Left cardiac atrium (tissue), 4 donors: ENCODE measurements around the gene PARP8. TPM values are rescaled to one million over a fixed set of nuclear protein-coding genes. Genes with fewer than 3 reads are reported as not detected.
"Not testable (repeated sequence)": the region's sequence is repeated elsewhere in the genome, so short reads cannot be mapped to it uniquely, and the experiment has no call there.

Experiments
- ATAC-seq, 2 donors: fragments of 200-7000 bp; cut with Tn5 transposase; one replicate each; pipeline ENCODE4 v1.9.1; 2020; ENCODE audit warnings: mild to moderate bottlenecking in 2 of 2, moderate library complexity in 2 of 2
- DNase-seq: peaks from one replicate; pipeline ENCODE4 v3.0.0-alpha.2; 2020
- intact Hi-C, 2 donors: fragments of 100-400 bp; cut with DNase I; formaldehyde crosslinking; loops; one replicate each; pipeline versions ENCODE4 v1.14.1 to v1.15.1; 2022 to 2023
- long read RNA-seq: library from polyadenylated mRNA; unstranded; transcript quantifications from one replicate; pipeline ENCODE4 v2.0.0, GENCODE V29; 2021
- total RNA-seq, 2 donors: library from RNA; stranded (reverse); fragmentation: NEBNext Ultra II Directional; extraction: Animal tissue kit (Norgen Biotek cat#: 25700); gene quantifications; one replicate each; pipeline ENCODE4 v1.2.1, GENCODE V29; 2021
- donor health status: DM: no; HTN: yes; CAD: no.
- donor health status: DM: no; HTN: yes; CAD: no; lungs with severe emphysema.
- donor health status: DM: yes; HTN: yes; CAD: no.
- donor health status: Dilated cardiomyopathy.

Gene PARP8
- total RNA-seq, result 10 to 100 TPM; 11.2 to 13.5 TPM
- long read RNA-seq, full-length matches to known transcripts, result 2 of 4 reads
- long read RNA-seq, partial matches to known transcripts, result 0 of 4 reads
- long read RNA-seq, other reads (novel, unspliced or antisense), result 2 of 4 reads

- intact Hi-C loops, result no loop called here
- DNase-seq, result peak; percentile 65
Observed at GRCh38 chr5:50666261-50667022, at the start of gene PARP8. TSS of gene PARP8 (plus strand) at chr5:50666637. CDS start at chr5:50667096, 459 bp downstream.

GRCh38 chr5:50623666-50624065 lies 42.8 kb upstream of the PARP8 start:
- intact Hi-C loops, result no loop called here
- ATAC-seq (no peak), DNase-seq (no peak)

More at GRCh38 chr5:50666261-50667022, at the start of gene PARP8:
- peak; percentile 69 to 72 for ATAC-seq

- intact Hi-C loops, DNase-seq, ATAC-seq: not testable (repeated sequence)
Observed at GRCh38 chr5:50634866-50635265, 31.6 kb upstream of the PARP8 start.

- DNase-seq, intact Hi-C loops, ATAC-seq: not testable (repeated sequence)
Observed at GRCh38 chr5:50637576-50637975, 28.9 kb upstream of the PARP8 start.

- DNase-seq, result no peak
- no peak for ATAC-seq
- intact Hi-C loops, result no loop called here
Observed at GRCh38 chr5:50646591-50646990, 19.8 kb upstream of the PARP8 start.

GRCh38 chr5:50647726-50648125 lies 18.7 kb upstream of the PARP8 start:
- ATAC-seq (no peak), DNase-seq (no peak)
- intact Hi-C loops, result no loop called here

- intact Hi-C loops, result no loop called here
- no peak for ATAC-seq
- no peak for DNase-seq
Observed at GRCh38 chr5:50653946-50654345, 12.5 kb upstream of the PARP8 start.

GRCh38 chr5:50655067-50655809 lies 11.2 kb upstream of the PARP8 start:
- DNase-seq, result no peak
- intact Hi-C loops, result no loop called here
- no peak for ATAC-seq

GRCh38 chr5:50655810-50656205 lies 10.6 kb upstream of the PARP8 start:
- DNase-seq (no peak), ATAC-seq (no peak)
- intact Hi-C loops, result no loop called here

- DNase-seq (no peak), ATAC-seq (no peak)
- intact Hi-C loops, result no loop called here
Observed at GRCh38 chr5:50657044-50657443, 9.4 kb upstream of the PARP8 start.

GRCh38 chr5:50658246-50658645 lies 8.2 kb upstream of the PARP8 start:
- intact Hi-C loops, result no loop called here
- no peak for DNase-seq
- ATAC-seq, result no peak

- intact Hi-C loops, result no loop called here
- peak in 1 of 2 donors; percentile 18 for ATAC-seq
- DNase-seq, result peak; percentile 34
Observed at GRCh38 chr5:50663636-50664035, 2.8 kb upstream of the PARP8 start.

- no peak for DNase-seq
- no peak for ATAC-seq
- intact Hi-C loops, result no loop called here
Observed at GRCh38 chr5:50665091-50665490, 1.3 kb upstream of the PARP8 start.

GRCh38 chr5:50665761-50666202 lies 655 bp upstream of the PARP8 start:
- ATAC-seq, DNase-seq, intact Hi-C loops: not testable (repeated sequence)

GRCh38 chr5:50667023-50667652 lies 701 bp downstream of the PARP8 start:
- DNase-seq (peak; percentile 67), ATAC-seq (peak; percentile 79 to 90)
- intact Hi-C loops, result no loop called here

GRCh38 chr5:50667653-50668595 lies 1.5 kb downstream of the PARP8 start:
- ATAC-seq (peak; percentile 49 to 69), DNase-seq (peak; percentile 79)
- intact Hi-C loops, result no loop called here

GRCh38 chr5:50668636-50669035 lies 2.2 kb downstream of the PARP8 start:
- DNase-seq, intact Hi-C loops, ATAC-seq: not testable (repeated sequence)

- intact Hi-C loops, result no loop called here
- DNase-seq (no peak), ATAC-seq (no peak)
Observed at GRCh38 chr5:50672663-50673062, 6.2 kb downstream of the PARP8 start.
